Activated CD4-positive, CD25-positive, alpha-beta regulatory T cell treated with anti-CD3 and anti-CD28 coated beads, Interleukin-2, amount 50 U/mL, for 72 hours (primary cell): ENCODE results near the gene LEAP2.
A peak's percentile ranks its signal among the peaks of the same experiment; 100 is the strongest.

Experiments used
- DNase-seq: peaks from one replicate; pipeline ENCODE4 v3.0.0; 2021

LEAP2 gene

DNA sequence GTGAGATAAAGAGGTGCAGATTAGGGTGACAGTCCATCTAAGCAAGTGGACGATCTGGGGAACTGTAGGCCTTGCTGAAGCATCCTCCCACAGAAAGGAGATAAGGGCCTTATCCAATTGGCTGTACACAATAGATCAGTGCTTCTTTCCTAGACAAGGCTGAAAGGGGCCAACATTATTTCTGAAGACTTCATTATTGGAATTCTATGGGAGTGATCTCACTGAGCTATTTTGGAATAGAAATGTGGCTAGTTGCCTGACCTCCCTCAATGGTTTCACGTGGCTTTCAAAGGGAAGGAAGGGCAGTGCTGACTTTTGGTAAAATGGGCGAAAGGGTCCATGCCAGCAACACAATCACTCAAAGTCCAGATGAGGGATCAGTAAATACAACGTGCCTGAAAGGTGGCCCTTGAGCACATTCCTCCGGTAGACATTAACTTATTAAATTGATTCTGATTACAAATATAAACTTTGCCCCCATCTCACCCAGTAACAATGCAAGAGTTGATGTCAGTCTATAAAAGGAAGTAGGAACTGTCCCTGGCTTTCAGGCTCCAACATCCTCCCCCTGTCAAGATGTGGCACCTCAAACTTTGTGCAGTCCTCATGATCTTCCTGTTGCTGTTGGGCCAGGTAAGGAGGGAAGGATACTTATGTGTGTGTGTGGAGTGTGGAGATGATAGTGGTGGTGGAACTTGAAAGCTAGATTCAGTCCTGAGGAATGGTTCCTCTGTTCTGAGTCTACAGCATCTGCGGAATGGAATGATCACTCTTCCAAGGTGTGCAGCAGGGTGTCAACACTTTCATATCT, at the start of gene LEAP2:
Gene LEAP2, plus strand, starts transcription at position 550 of the 811 bp plus-strand sequence. Its CDS starts 27 bp downstream, at position 577.
- no peak for DNase-seq

GRCh38 chr5:132824426-132824825, 49.0 kb upstream of the LEAP2 start:
- DNase-seq: no peak

DNA sequence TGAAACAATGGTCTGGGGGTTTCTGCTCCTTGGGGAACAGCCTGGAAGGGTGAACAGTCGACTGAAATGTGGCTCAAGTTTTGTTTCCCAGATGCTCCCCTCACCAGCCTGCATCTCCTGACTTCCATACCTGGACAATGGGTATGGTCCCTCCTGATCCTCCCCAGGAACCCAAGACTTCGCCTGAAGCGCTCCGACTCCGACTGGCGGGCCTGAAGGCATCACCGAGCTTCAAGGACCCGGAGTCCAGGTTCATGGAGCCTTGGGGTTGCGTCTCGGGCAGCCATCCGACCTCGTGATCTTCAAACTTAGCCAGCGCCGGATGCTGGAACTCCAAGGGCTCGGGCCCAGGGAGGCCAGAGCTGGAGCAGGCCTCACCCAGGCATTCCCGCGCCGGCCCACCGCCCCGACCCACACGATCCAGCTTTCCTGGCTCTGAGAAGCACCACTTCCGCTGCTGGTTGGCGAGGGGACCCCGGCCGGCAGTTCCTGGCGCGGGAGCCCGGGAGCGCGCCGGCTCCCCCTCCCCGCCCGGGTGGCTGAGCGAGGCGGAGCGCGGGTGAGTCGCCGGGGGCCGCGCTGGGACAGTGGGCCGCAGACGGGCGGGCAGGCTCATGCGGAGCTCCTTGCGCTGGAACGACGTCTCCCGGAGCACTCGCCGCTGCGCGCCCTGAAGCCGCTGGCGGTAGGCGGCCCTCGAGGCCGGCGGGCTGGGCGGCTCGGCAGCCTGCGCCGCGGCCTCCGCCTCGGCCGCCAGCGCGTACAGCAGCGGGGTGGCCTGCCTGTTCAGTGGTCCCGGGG, 48.2 kb upstream of the LEAP2 start:
- DNase-seq: no peak

- no peak for DNase-seq
These were observed 47.6 kb upstream of the LEAP2 start for GRCh38 chr5:132825834-132826391.

DNA sequence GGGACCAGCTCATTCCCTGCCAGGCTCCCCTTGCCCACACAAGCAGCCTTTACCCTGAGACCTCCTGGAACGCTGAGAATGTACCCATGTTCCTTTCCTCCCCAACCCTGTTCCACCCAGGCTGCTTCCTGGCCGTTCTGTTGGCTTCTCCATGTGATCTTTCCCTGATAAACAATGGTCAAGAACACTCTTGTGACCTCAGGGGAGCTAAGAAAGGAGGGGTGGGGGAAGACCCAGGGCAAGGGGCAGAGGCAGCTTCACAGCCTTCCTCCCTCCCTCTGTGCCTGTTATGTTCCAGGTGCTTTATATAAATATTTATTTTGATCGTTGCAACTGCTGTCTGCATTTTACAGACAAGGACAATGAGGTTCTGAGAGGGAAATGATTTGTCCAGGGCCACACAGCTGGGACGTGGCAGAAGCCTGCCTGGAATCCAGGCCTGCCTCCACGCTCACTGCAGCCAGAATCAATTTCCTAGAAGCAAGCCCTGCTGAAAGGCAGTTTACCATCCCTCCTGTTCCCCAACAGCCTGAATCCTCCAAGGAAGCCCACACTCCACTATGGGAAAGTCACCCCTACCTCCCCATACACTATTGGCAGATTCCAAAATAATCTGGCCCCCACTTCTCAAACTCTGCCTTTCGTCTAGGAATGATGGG, 46.9 kb upstream of the LEAP2 start:
- no peak for DNase-seq

DNA sequence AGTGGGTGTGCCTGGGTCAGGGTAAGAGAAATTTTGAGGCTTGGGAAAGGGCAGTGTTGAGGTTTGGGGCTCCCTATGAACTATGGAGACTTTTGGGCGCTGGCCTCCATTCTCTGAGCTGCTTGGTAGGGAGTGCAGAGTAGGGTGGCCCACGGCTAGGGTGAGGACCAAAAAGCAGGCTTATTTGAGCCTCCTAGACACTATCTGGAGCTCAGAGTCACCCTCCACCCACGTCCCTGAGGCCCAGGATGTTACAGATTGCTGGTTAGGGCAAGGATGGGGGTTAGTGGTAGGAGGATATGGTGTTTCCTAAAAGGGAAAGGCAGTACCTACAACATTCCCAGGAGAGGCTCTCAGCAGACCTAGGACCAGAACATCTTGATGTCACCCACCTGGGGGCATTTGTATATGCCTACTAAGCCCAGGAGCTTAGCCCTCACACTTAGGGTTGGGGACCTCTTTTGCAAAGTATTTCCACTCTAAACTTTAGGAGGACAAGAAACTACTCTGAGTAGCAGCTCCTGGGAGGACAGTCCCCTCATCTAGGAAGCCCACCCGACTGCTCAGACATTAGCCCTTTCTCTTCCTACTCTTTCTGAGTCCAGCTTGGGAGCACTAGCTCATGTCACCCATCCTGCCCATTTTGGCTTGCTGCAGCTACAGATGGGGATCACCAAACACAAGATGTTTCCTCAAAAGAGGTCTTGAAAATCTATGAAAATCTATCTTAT, 45.4 kb upstream of the LEAP2 start:
- no peak for DNase-seq

GRCh38 chr5:132828846-132829494, 44.5 kb upstream of the LEAP2 start:
- DNase-seq: no peak

DNA sequence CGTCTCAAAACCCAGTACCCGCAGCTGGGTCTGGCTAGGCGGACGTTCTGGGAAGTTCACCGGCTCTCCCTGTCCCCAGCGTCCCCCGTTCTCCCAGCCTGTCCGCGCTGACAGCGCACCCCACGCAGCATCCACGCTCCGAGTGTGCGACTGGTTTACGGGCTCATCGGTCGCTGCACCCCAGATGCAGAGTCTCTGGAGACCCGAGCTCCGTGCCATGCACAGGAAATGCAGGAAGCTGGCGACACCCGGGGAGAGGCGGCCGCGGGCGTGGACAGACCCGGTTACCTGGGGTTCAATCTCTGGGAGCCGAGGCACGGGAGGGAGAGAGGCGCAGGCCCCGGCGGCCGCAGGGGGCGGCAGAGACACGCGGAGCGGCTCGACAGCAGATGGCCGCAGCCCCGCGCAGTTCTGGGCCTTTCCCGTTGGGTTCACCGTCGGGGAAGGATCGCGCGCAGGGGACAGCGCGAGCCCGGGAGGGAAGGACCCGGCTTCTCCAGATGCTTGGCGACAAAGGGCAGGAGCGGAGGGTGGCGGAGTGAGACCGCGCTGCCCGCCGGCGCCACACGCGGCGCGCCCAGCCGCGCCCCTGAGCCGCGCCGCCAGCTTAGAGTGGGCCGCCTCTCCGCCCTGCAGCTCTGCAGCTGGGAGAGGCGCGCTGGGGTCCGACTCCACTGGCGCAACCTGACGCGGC, 43.6 kb upstream of the LEAP2 start:
- peak; percentile 70 for DNase-seq

DNA sequence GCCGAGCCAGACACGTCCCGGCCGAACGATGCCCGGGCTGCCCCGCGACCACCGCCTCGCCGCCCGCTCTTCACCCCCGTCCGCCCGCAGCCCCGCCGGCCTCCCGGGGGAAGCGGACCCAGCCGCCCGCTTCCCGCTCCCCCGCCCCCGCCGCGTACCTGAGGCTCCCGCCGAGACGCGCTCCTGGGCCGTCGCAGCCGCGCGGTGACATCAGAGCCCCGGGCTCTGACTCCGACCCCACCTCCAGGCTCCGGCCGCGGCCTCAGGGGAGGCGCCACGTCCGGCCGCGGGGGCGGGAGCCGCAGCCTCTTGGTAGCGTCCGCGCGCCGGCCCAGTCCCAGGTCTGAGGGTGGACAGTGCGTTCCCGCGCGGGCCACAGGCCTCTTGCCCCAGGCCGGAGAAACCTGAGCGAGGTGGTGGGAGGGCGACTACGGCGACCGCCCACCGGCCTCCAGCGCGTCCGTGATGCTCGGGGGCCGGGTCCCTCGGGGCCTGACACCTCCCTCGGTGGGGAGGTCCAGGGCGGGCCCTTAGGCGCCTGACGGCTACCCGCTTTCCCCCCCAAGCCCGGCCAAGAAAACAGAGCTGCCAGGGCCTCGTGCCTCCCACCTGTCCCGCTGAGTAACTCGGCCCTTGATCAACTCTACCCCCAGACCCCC, 42.9 kb upstream of the LEAP2 start, which contains the start of gene SHROOM1:
Gene SHROOM1, minus strand, starts transcription at position 212 of the 659 bp plus-strand sequence. CDS start 4,507 bp downstream, outside the sequence.
- DNase-seq: peak; percentile 49

DNA sequence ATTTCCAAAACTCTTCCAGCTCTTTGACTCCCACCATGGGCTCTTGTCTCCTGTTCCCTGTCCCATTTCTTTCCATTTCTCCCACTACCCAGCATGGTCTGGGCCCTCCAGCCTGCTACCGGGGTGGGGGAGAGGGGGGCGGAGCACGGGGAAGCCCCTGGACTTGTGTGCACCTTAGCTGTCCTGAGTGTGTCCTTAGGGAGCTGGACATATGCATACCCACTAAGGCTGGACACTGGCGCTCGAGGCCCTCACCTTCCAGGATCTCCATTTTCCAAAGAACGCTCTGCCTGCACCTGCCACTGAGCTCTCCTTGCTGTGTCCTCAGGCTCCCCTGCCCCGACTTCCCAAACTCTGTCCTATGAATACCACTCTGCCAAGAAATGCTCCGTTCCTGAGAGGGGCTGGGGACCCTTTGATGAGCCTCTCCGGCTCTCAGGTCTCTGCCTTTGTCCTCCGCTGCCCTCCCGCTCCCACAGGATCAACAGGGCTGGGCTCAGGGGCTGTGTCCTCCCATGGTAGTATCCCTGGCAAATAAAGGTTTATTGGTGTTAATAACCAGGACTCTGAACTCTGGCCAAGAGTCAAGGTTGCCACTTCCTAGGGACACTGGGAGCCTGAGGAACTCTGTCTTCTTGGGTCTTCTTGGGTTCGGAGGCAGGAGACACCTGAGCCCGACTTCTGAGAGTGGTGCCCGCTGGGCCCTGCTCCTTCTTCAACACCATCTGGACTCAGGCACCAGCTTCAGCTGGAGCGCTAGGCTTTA, 42.2 kb upstream of the LEAP2 start:
- no peak for DNase-seq

DNA sequence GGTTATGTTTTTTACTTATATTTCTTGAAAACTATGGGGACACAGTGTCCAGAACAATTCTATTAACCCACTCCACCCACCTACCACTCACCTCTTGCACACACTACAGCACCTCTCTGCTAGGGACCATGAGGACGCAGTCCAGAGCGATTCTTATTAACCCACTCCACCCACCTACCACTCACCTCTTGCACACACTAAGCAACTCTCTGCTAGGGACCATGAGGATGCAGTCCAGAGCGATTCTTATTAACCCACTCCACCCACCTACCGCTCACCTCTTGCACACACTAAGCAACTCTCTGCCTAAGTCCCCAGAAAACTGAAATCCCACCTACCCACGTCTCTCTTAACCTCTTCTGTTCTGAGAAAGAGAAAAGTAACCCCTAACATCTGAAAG, 40.9 kb upstream of the LEAP2 start:
- no peak for DNase-seq

DNA sequence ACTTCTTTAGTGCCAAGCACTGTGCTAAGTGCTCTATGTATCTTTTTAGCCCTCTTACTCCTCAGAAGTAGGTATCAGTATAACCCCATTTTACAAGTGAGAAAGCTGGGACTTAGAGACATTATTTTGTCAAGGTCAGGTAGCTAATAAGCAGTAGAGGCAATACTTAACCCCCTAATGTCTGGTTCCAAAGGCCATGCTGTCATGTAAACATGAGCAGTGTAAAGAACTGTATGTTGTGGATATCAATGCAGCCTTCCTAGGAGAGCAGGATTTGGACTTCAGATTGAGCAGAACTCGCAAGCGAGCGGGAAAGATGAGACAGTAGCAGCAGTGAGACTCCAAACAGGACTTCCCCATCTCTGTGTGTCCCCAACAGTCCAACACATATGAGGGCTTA, 39.4 kb upstream of the LEAP2 start:
- no peak for DNase-seq

DNA sequence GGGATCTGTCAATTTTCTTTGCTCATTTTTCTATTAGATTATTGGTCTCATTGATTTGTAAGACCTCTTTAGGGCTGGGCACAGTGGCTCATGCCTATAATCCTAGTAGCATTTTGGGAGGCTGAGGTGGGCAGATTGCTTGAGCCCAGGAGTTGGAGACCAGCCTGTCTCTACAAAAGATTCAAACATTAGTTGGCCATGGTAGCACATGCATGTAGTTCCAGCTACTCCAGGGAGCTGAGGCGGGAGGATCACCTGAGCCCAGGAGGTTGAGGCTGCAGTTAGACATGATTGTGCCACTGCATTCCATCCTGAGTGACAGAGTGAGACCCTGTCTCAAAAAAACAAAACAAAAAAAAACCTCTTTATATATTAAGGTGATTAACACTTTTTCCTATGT, 36.6 kb upstream of the LEAP2 start:
- no peak for DNase-seq

GRCh38 chr5:132837868-132838267, 35.6 kb upstream of the LEAP2 start:
- DNase-seq: no peak

DNA sequence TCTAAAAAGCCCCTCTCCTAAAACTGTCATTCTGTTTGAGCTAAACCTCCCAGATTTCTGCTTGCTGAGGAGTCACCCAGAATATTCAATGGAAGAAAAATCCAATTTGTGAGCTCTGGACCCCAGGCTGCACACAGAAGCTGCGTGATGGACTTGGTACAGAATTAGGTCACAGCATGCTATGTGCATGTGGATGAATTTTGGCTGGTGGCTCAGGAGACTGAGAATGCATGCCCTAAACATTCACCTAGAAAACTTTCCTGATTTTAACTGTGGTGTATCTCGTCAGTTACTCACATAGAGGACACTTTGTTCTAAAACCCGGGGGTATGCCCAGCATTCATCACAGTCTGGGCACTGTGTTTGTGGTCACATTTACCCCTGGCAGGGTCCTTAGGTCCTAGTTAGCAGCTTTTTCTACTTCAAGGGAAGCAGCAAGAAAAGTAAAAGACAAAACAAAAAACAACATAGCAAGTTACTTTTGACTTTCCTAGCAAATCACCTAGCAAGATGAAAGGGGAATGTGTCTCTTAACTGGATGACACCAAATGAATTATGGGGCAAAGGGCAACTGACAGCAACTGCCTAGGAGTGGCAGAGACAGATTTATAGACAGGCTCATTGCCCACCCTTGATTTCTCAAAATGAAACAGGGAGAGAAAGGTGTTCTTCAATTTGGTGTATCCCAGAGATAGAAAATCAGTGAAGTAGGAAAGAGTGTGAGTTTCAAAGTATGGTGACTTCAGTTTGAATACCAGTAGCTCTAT, 34.8 kb upstream of the LEAP2 start:
- no peak for DNase-seq

GRCh38 chr5:132839426-132840301, 33.8 kb upstream of the LEAP2 start:
- DNase-seq: no peak

DNA sequence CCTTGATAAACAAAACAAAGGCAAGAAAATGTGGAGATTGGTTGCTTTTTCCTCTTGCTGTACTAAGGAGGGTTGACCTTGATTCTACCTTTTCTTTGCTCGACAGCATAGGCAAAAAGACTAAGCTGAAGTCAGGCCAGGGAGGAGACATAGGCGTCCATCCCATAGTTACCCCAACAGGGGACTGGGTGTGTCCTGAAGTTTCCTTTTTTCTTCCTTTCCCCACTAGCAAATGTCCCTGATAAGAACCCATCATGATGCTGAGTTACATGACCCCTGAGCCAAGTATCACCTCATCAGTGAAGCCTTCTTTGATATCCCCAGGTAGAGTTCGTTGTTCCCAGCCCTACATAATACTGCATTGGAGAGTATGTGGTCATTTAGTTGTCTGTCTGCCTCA, 33.2 kb upstream of the LEAP2 start:
- DNase-seq: no peak

DNA sequence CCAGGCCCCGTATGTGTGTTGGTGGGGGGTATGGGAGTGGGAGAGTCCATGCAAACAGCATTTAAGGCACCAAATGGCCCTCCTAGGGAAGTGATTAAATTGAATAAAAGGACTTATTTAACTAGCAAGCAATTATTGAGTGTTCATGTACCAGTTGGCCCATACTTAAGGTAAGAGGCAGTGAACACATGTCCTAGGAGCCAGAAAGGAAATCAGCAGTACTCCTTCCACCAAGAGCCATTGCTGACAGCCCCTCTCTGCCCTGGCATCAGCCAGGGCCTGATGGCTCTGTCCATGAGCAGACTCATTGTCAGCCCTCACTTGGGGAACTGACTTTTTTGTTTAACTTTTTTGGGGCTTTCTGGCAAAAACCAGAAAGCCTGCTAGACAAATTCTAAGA, 32.6 kb upstream of the LEAP2 start:
- no peak for DNase-seq
